HG03575 (cell line): ENCODE measurements around the gene TNRC6B.
"Not testable (repeated sequence)": the region's sequence is repeated elsewhere in the genome, so short reads cannot be mapped to it uniquely, and the experiment has no call there.

Experiments
- ATAC-seq: cut with Tn5 transposase; IDR thresholded peaks from one replicate; pipeline ENCODE4 v1.9.1; 2021; ENCODE audit not compliant: unreplicated experiment, insufficient number of reproducible peaks, low FRiP score; ENCODE audit errors: extremely low read depth

The TNRC6B gene

GRCh38 chr22:40309631-40310030, 131.9 kb downstream of the TNRC6B start:
- no peak for ATAC-seq

GRCh38 chr22:40310081-40310767, 132.5 kb downstream of the TNRC6B start:
- ATAC-seq: no peak

- ATAC-seq: no peak
These were observed 133.0 kb downstream of the TNRC6B start for GRCh38 chr22:40310768-40311120.

GRCh38 chr22:40311646-40312045, 133.9 kb downstream of the TNRC6B start:
- ATAC-seq: not testable (repeated sequence)

GRCh38 chr22:40312050-40312449, 134.3 kb downstream of the TNRC6B start:
- no peak for ATAC-seq

GRCh38 chr22:40313007-40313406, 135.3 kb downstream of the TNRC6B start:
- ATAC-seq: no peak

- ATAC-seq: no peak
These were observed 136.3 kb downstream of the TNRC6B start for GRCh38 chr22:40314041-40314440.

GRCh38 chr22:40320687-40321086, 143.0 kb downstream of the TNRC6B start:
- ATAC-seq: no peak

GRCh38 chr22:40322021-40322420, 144.3 kb downstream of the TNRC6B start:
- no peak for ATAC-seq

- no peak for ATAC-seq
These were observed 145.2 kb downstream of the TNRC6B start for GRCh38 chr22:40322818-40323447.

- no peak for ATAC-seq
These were observed 146.0 kb downstream of the TNRC6B start for GRCh38 chr22:40323681-40324171.

- ATAC-seq: no peak
These were observed 147.0 kb downstream of the TNRC6B start for GRCh38 chr22:40324468-40325305.

GRCh38 chr22:40325315-40325714, 147.6 kb downstream of the TNRC6B start:
- ATAC-seq: no peak

- ATAC-seq: no peak
These were observed 149.4 kb downstream of the TNRC6B start for GRCh38 chr22:40326905-40327735.

- ATAC-seq: no peak
These were observed 151.1 kb downstream of the TNRC6B start for GRCh38 chr22:40328546-40329456.

- no peak for ATAC-seq
These were observed 151.7 kb downstream of the TNRC6B start for GRCh38 chr22:40329466-40329865.

GRCh38 chr22:40330086-40330485, 152.4 kb downstream of the TNRC6B start:
- ATAC-seq: no peak

GRCh38 chr22:40330615-40331014, 152.9 kb downstream of the TNRC6B start:
- ATAC-seq: no peak
